T-helper 17 cell (primary cell): ENCODE results near the gene DMGDH. TPM values are rescaled to one million over a fixed set of nuclear protein-coding genes. Genes with fewer than 3 reads are reported as not detected.

ENCODE experiments used
- ATAC-seq: fragments of 150-1000 bp; cut with Tn5 transposase; 2 replicates; pipeline ENCODE4 v1.10.0; 2021; ENCODE audit warnings: mild to moderate bottlenecking, moderate library complexity
- DNase-seq, 3 donors: peaks; one replicate each; pipeline versions ENCODE4 v3.0.0 to v3.0.0-alpha.2; 2020 to 2021
- H3K9me3 ChIP-seq: one replicate; pipeline ENCODE4 v1.7.0; 2013; ENCODE audit warnings: low read length, mild to moderate bottlenecking; ENCODE audit not compliant: control insufficient read depth, poor library complexity, severe bottlenecking
- H3K27ac Mint-ChIP-seq: one replicate; pipeline ENCODE4 v1.8.0; 2022; ENCODE audit warnings: mild to moderate bottlenecking, moderate library complexity, mixed read lengths
- H3K27me3 Mint-ChIP-seq: one replicate; pipeline ENCODE4 v1.8.0; 2022; ENCODE audit warnings: mixed read lengths
- H3K36me3 Mint-ChIP-seq: one replicate; pipeline ENCODE4 v1.8.0; 2022; ENCODE audit warnings: low read depth, mixed read lengths
- H3K4me1 Mint-ChIP-seq: one replicate; pipeline ENCODE4 v1.8.0; 2022; ENCODE audit warnings: mild to moderate bottlenecking, mixed read lengths
- H3K4me3 Mint-ChIP-seq: one replicate; pipeline ENCODE4 v1.8.0; 2022; ENCODE audit warnings: mild to moderate bottlenecking, moderate library complexity, mixed read lengths
- total RNA-seq, 4 donors: library from RNA in 2 of 4; stranded (reverse) in 2 of 4; gene quantifications; one replicate each; pipeline ENCODE4 v1.2.3 and lab custom pipeline; 2022 to 2026

DMGDH gene
- total RNA-seq, 2 donors from 2014 or later, result 1.0 to 2.2 TPM

DNA sequence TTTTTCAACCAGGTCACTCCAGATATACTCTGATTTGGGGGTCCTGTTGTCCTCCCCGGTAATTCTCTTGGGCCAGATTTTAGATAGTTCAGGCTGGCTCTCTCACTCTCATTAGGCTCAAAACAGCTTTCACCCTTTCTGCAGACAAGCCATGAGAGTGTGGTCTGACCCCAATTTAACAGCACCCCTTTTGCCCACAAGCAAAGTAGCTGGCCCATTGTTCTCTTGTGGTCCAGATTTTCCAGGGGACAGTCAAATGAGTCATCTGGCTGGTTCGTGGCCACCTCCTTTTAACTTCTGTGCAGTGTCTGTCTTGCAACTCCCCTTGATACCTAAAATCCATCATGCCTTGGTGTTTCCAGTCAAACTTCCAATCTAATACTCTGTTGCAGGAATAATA, 16.6 kb upstream of the DMGDH start:
- DNase-seq (no peak), ATAC-seq (no peak)
- peaks cover 17% of the 10 kb centered on the region for H3K27me3 Mint-ChIP-seq
- peaks cover 2% of the 10 kb centered on the region for H3K4me1 Mint-ChIP-seq
- H3K27ac Mint-ChIP-seq, result no peak overlapping the region
- H3K4me3 Mint-ChIP-seq, result no peak overlapping the region
- no peaks in the 10 kb centered on the region for H3K9me3 ChIP-seq
- no peaks in the 10 kb centered on the region for H3K36me3 Mint-ChIP-seq

- peaks cover 7% of the 10 kb centered on the region for H3K4me1 Mint-ChIP-seq
- H3K27ac Mint-ChIP-seq, result no peak overlapping the region
- no peaks in the 10 kb centered on the region for H3K36me3 Mint-ChIP-seq
- H3K9me3 ChIP-seq, result no peaks in the 10 kb centered on the region
- ATAC-seq, result no peak
- peaks cover 10% of the 10 kb centered on the region for H3K27me3 Mint-ChIP-seq
- H3K4me3 Mint-ChIP-seq, result peak overlapping the region; percentile 28
- no peak for DNase-seq
Observed at GRCh38 chr5:79081779-79082178, 12.3 kb upstream of the DMGDH start.

GRCh38 chr5:79080804-79081203, 11.3 kb upstream of the DMGDH start:
- ATAC-seq (no peak), DNase-seq (no peak)
- Mint-ChIP-seq H3K4me3 (no peak overlapping the region), H3K4me1 (peaks cover 7% of the 10 kb centered on the region), H3K27me3 (peaks cover 12% of the 10 kb centered on the region), H3K27ac (no peak overlapping the region), H3K36me3 (no peaks in the 10 kb centered on the region)
- H3K9me3 ChIP-seq, result no peaks in the 10 kb centered on the region

DNA sequence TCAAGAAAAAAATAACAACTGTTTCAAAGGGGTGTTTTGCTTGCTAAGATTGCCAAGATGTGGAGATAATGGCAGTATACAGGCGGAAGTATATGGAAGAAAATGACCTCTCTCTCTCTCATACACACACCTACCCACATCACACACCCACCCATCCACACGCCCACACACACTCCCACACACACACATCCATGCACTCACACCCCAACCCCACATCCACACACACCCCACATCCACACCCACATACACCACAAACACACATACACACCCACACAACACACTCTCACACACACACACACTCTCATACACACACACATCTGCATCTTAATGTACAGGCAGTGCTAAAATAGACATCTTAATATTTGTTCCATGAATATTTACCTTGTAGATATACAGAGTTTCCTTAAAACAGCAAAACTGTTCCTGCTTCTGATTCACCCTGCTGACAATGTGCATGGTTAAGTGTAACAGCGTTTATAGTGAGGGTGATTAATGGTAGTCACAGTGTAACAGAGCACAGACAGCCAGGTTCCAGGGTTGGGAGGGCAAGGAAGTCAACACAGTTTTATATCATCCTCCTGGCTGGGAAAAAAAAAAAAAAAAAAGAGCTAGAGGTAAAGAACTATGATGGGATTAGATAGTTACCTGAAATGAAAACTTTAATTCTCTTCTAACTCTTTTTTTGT, 8.3 kb upstream of the DMGDH start:
- Mint-ChIP-seq H3K27me3 (peaks cover 10% of the 10 kb centered on the region), H3K27ac (no peak overlapping the region), H3K4me3 (no peak overlapping the region), H3K36me3 (no peaks in the 10 kb centered on the region), H3K4me1 (peaks cover 5% of the 10 kb centered on the region)
- no peaks in the 10 kb centered on the region for H3K9me3 ChIP-seq
- DNase-seq, result no peak
- no peak for ATAC-seq

- DNase-seq, result no peak
- peaks cover 18% of the 10 kb centered on the region for H3K27me3 Mint-ChIP-seq
Observed at GRCh38 chr5:79076819-79077218, 7.3 kb upstream of the DMGDH start.

DNA sequence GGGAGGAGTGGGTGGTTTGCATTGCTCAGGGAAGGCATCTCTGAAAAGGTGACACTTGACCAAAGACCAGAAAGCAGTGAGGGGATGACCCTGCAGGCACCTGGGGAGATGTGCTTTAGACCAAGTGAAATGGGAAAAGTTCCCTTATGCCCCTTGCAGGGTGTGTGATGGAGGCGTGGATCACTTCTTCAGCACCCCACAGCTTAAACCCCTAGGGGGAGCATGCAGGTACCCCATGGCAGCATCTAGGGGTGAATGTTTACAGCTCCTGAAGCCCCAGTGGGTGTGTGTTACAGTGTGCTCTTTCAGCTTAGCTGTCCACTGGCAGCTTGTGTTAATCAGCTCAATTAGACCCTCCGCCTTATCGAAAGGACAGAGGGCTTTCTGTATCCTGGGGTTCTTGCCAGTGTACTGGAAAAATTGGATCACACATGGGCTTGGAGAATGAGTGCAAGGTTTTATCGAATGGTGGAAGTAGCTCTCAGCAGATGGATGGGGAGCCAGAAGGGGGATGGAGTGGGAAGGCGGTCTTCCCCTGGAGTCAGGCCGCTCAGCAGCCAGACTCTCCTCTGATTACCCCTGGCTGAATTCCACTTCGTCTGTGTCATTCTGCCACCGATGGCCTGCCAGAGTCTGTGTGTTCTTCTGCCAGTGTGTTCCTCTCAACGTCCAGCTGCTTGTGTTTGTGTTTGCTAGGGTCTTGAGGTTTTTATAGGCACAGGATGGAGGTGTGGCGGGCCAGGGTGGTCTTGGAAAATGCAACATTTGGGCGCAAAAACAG, 6.4 kb upstream of the DMGDH start:
- H3K36me3 Mint-ChIP-seq, result no peaks in the 10 kb centered on the region
- peaks cover 5% of the 10 kb centered on the region for H3K4me1 Mint-ChIP-seq
- no peaks in the 10 kb centered on the region for H3K9me3 ChIP-seq
- no peak overlapping the region for H3K27ac Mint-ChIP-seq
- DNase-seq (no peak), ATAC-seq (no peak)
- H3K27me3 Mint-ChIP-seq, result peaks cover 27% of the 10 kb centered on the region
- no peak overlapping the region for H3K4me3 Mint-ChIP-seq

More at GRCh38 chr5:79076819-79077218, 7.3 kb upstream of the DMGDH start:
- peak overlapping the region; percentile 34 for H3K27ac Mint-ChIP-seq
- H3K4me1 Mint-ChIP-seq, result peaks cover 5% of the 10 kb centered on the region
- H3K36me3 Mint-ChIP-seq, result no peaks in the 10 kb centered on the region
- no peak for ATAC-seq
- no peaks in the 10 kb centered on the region for H3K9me3 ChIP-seq
- H3K4me3 Mint-ChIP-seq, result no peak overlapping the region

DNA sequence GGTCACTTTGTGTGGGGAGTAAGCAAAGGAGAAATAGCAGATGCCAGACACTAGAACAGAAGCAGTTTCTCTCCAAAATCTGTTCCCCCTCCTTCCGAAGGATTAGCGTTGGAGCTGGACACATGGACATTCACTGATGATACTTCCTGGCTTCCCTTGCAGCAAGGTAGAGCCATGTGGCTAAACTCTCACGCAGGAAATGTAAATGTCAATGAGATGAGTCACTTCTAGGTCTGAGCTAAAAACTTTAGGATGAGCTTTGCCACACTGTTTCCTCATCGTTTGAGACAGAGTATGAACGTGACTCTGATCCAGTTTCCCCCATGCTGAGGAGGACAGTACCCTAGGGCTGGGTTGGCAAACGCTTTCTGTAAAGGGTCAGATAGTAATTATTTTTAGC, 5.2 kb upstream of the DMGDH start:
- ATAC-seq (no peak), DNase-seq (no peak)
- no peaks in the 10 kb centered on the region for H3K9me3 ChIP-seq
- no peak overlapping the region for H3K27ac Mint-ChIP-seq
- H3K27me3 Mint-ChIP-seq, result peaks cover 34% of the 10 kb centered on the region
- H3K36me3 Mint-ChIP-seq, result no peaks in the 10 kb centered on the region
- peaks cover 5% of the 10 kb centered on the region for H3K4me1 Mint-ChIP-seq
- H3K4me3 Mint-ChIP-seq, result no peak overlapping the region

DNA sequence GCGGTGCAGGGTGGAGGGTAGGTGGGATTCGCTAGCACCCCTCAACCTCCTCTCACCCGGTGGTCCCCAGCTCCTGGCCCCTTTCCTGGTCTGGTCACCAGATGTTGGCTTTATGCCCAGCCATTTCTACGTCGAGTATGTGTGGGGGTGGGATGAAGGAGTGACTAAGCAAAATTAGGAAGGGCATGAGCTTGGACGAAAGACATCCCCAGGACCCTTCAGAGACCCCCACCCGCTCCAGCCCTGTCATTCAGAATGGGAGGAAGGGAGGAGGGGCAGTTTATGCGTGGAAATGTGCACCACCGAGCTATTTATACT, 835 bp upstream of the DMGDH start:
- no peak for ATAC-seq
- no peak overlapping the region for H3K27ac Mint-ChIP-seq
- no peak for DNase-seq
- no peaks in the 10 kb centered on the region for H3K9me3 ChIP-seq
- H3K36me3 Mint-ChIP-seq, result no peaks in the 10 kb centered on the region
- no peaks in the 10 kb centered on the region for H3K4me1 Mint-ChIP-seq
- no peak overlapping the region for H3K4me3 Mint-ChIP-seq
- H3K27me3 Mint-ChIP-seq, result peaks cover 44% of the 10 kb centered on the region

GRCh38 chr5:79062436-79062835, 7.0 kb downstream of the DMGDH start:
- peaks cover 2% of the 10 kb centered on the region for H3K36me3 Mint-ChIP-seq
- no peak for ATAC-seq
- no peak for DNase-seq
- no peaks in the 10 kb centered on the region for H3K4me1 Mint-ChIP-seq
- no peak overlapping the region for H3K27ac Mint-ChIP-seq
- H3K27me3 Mint-ChIP-seq, result peaks cover 45% of the 10 kb centered on the region
- no peak overlapping the region for H3K4me3 Mint-ChIP-seq
- H3K9me3 ChIP-seq, result no peaks in the 10 kb centered on the region

- Mint-ChIP-seq H3K27ac (no peak overlapping the region), H3K36me3 (peaks cover 2% of the 10 kb centered on the region), H3K4me3 (no peak overlapping the region), H3K4me1 (no peaks in the 10 kb centered on the region), H3K27me3 (peaks cover 44% of the 10 kb centered on the region)
- no peaks in the 10 kb centered on the region for H3K9me3 ChIP-seq
- no peak for ATAC-seq
- DNase-seq, result no peak
Observed at GRCh38 chr5:79059674-79060073, 9.8 kb downstream of the DMGDH start.

DNA sequence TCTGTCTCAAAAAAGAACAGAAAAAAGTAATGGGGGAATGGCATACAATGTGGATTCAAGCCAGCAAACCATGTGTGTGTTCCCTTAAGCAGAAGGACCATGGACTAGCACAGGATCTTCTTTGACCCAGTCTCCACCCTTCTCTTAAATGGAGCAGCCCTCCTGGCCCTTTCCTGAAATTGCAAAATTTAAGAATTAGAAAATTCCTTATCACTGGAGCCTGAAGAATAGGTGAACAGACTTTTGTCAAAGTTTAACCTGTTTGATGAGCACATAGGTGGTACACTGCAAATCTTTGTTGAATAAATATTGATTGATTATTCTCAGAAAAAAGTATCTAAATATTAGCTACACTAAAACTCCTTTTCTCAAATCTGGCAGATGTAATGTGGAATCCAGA, 12.6 kb downstream of the DMGDH start:
- H3K36me3 Mint-ChIP-seq, result no peaks in the 10 kb centered on the region
- DNase-seq (no peak), ATAC-seq (no peak)
- no peak overlapping the region for H3K4me3 Mint-ChIP-seq
- peaks cover 36% of the 10 kb centered on the region for H3K27me3 Mint-ChIP-seq
- H3K4me1 Mint-ChIP-seq, result no peaks in the 10 kb centered on the region
- no peak overlapping the region for H3K27ac Mint-ChIP-seq
- H3K9me3 ChIP-seq, result no peaks in the 10 kb centered on the region

- ATAC-seq, result no peak
Observed at GRCh38 chr5:79055017-79055416, 14.5 kb downstream of the DMGDH start.

GRCh38 chr5:79053321-79053720, 16.2 kb downstream of the DMGDH start:
- H3K27ac Mint-ChIP-seq, result no peak overlapping the region
- no peak overlapping the region for H3K4me3 Mint-ChIP-seq
- no peaks in the 10 kb centered on the region for H3K4me1 Mint-ChIP-seq
- H3K9me3 ChIP-seq, result no peaks in the 10 kb centered on the region
- H3K36me3 Mint-ChIP-seq, result no peaks in the 10 kb centered on the region
- DNase-seq (no peak), ATAC-seq (no peak)
- peaks cover 26% of the 10 kb centered on the region for H3K27me3 Mint-ChIP-seq

More at GRCh38 chr5:79055017-79055416, 14.5 kb downstream of the DMGDH start:
- no peak overlapping the region for H3K27ac Mint-ChIP-seq
- no peak for DNase-seq
- no peaks in the 10 kb centered on the region for H3K4me1 Mint-ChIP-seq
- H3K9me3 ChIP-seq, result no peaks in the 10 kb centered on the region
- no peaks in the 10 kb centered on the region for H3K36me3 Mint-ChIP-seq
- H3K27me3 Mint-ChIP-seq, result peaks cover 21% of the 10 kb centered on the region
- no peak overlapping the region for H3K4me3 Mint-ChIP-seq

DNA sequence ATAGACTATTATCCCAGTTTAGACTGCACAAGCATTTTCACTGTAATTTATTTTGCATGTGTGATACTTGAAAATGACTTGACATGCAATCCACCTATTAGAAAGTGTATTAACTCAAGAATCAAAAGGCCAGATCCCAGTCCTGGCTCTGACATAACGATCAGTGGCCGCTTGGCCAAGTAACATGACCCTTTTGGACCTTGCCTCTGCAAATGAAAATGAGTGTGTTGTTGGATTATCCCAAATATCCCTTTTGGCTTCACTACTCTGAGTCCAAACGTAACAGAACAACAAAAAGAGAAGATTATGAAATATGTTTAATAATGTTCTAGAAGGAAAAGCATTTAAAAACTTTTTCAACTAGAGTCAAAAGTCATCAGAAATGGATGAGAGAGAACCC, 19.0 kb downstream of the DMGDH start:
- H3K27ac Mint-ChIP-seq, result no peak overlapping the region
- no peaks in the 10 kb centered on the region for H3K36me3 Mint-ChIP-seq
- no peak overlapping the region for H3K4me3 Mint-ChIP-seq
- no peak for ATAC-seq
- no peaks in the 10 kb centered on the region for H3K9me3 ChIP-seq
- no peaks in the 10 kb centered on the region for H3K4me1 Mint-ChIP-seq
- no peak for DNase-seq
- H3K27me3 Mint-ChIP-seq, result peaks cover 22% of the 10 kb centered on the region
